ENCODE data around the gene SLC9A1.

GRCh38 chr1:27049607-27050006 is 105.3 kb downstream of the SLC9A1 start:
- TF ChIP-seq, protein P1, sequence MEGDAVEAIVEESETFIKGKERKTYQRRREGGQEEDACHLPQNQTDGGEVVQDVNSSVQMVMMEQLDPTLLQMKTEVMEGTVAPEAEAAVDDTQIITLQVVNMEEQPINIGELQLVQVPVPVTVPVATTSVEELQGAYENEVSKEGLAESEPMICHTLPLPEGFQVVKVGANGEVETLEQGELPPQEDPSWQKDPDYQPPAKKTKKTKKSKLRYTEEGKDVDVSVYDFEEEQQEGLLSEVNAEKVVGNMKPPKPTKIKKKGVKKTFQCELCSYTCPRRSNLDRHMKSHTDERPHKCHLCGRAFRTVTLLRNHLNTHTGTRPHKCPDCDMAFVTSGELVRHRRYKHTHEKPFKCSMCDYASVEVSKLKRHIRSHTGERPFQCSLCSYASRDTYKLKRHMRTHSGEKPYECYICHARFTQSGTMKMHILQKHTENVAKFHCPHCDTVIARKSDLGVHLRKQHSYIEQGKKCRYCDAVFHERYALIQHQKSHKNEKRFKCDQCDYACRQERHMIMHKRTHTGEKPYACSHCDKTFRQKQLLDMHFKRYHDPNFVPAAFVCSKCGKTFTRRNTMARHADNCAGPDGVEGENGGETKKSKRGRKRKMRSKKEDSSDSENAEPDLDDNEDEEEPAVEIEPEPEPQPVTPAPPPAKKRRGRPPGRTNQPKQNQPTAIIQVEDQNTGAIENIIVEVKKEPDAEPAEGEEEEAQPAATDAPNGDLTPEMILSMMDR (IDR thresholded peaks at IDR 0.05) = no peak
- TF ChIP-seq POLR2A (IDR thresholded peaks at IDR 0.05) = no peak

Data from adrenal gland (tissue), 5 donors.